ENCODE measurements around the gene MALRD1. TPM values are rescaled to one million over a fixed set of nuclear protein-coding genes. Genes with fewer than 3 reads are reported as not detected.

MALRD1 gene
- total and polyA plus RNA-seq, 2 of the 8 experiments (the other 6 are each of a cell fraction or from before 2014, with no cell fraction given): 0.32 to 0.35 TPM

DNA sequence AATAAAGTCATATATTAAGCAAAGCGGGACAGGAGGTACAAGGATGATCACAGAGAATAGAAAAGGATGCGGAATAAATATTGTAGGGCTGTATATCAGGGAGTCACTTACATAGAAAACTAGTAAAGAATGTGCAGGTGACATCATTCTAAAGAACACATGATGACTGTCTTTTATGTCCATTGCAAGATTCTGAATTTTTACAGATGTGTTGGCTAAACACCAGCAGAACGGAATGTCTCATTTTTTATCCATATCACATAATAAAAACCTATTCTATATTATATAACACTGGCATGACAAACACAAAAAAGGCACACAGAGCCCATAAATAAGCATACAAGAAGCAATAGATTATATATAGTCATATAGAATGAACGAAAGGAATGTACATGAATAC lies 448.4 kb downstream of the MALRD1 start (continued):
- TF ChIP-seq, protein P1, sequence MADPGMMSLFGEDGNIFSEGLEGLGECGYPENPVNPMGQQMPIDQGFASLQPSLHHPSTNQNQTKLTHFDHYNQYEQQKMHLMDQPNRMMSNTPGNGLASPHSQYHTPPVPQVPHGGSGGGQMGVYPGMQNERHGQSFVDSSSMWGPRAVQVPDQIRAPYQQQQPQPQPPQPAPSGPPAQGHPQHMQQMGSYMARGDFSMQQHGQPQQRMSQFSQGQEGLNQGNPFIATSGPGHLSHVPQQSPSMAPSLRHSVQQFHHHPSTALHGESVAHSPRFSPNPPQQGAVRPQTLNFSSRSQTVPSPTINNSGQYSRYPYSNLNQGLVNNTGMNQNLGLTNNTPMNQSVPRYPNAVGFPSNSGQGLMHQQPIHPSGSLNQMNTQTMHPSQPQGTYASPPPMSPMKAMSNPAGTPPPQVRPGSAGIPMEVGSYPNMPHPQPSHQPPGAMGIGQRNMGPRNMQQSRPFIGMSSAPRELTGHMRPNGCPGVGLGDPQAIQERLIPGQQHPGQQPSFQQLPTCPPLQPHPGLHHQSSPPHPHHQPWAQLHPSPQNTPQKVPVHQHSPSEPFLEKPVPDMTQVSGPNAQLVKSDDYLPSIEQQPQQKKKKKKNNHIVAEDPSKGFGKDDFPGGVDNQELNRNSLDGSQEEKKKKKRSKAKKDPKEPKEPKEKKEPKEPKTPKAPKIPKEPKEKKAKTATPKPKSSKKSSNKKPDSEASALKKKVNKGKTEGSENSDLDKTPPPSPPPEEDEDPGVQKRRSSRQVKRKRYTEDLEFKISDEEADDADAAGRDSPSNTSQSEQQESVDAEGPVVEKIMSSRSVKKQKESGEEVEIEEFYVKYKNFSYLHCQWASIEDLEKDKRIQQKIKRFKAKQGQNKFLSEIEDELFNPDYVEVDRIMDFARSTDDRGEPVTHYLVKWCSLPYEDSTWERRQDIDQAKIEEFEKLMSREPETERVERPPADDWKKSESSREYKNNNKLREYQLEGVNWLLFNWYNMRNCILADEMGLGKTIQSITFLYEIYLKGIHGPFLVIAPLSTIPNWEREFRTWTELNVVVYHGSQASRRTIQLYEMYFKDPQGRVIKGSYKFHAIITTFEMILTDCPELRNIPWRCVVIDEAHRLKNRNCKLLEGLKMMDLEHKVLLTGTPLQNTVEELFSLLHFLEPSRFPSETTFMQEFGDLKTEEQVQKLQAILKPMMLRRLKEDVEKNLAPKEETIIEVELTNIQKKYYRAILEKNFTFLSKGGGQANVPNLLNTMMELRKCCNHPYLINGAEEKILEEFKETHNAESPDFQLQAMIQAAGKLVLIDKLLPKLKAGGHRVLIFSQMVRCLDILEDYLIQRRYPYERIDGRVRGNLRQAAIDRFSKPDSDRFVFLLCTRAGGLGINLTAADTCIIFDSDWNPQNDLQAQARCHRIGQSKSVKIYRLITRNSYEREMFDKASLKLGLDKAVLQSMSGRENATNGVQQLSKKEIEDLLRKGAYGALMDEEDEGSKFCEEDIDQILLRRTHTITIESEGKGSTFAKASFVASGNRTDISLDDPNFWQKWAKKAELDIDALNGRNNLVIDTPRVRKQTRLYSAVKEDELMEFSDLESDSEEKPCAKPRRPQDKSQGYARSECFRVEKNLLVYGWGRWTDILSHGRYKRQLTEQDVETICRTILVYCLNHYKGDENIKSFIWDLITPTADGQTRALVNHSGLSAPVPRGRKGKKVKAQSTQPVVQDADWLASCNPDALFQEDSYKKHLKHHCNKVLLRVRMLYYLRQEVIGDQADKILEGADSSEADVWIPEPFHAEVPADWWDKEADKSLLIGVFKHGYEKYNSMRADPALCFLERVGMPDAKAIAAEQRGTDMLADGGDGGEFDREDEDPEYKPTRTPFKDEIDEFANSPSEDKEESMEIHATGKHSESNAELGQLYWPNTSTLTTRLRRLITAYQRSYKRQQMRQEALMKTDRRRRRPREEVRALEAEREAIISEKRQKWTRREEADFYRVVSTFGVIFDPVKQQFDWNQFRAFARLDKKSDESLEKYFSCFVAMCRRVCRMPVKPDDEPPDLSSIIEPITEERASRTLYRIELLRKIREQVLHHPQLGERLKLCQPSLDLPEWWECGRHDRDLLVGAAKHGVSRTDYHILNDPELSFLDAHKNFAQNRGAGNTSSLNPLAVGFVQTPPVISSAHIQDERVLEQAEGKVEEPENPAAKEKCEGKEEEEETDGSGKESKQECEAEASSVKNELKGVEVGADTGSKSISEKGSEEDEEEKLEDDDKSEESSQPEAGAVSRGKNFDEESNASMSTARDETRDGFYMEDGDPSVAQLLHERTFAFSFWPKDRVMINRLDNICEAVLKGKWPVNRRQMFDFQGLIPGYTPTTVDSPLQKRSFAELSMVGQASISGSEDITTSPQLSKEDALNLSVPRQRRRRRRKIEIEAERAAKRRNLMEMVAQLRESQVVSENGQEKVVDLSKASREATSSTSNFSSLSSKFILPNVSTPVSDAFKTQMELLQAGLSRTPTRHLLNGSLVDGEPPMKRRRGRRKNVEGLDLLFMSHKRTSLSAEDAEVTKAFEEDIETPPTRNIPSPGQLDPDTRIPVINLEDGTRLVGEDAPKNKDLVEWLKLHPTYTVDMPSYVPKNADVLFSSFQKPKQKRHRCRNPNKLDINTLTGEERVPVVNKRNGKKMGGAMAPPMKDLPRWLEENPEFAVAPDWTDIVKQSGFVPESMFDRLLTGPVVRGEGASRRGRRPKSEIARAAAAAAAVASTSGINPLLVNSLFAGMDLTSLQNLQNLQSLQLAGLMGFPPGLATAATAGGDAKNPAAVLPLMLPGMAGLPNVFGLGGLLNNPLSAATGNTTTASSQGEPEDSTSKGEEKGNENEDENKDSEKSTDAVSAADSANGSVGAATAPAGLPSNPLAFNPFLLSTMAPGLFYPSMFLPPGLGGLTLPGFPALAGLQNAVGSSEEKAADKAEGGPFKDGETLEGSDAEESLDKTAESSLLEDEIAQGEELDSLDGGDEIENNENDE (IDR thresholded peaks at IDR 0.05; ENCODE audit: insufficient replicate concordance, low read length): no peak
- TF ChIP-seq, protein P2, sequence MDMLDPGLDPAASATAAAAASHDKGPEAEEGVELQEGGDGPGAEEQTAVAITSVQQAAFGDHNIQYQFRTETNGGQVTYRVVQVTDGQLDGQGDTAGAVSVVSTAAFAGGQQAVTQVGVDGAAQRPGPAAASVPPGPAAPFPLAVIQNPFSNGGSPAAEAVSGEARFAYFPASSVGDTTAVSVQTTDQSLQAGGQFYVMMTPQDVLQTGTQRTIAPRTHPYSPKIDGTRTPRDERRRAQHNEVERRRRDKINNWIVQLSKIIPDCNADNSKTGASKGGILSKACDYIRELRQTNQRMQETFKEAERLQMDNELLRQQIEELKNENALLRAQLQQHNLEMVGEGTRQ (IDR thresholded peaks at IDR 0.05; ENCODE audit: low read length): no peak
- TF ChIP-seq TBP (IDR thresholded peaks at IDR 0.05; ENCODE audit: low read depth, low read length): no peak
- no peak for TF ChIP-seq SP1 (IDR thresholded peaks at IDR 0.05; ENCODE audit: low read depth, low read length)
